HG03280 (cell line): ENCODE measurements around the gene SSNA1.
A peak's percentile ranks its signal among the peaks of the same experiment; 100 is the strongest.

Source experiments
- ATAC-seq: cut with Tn5 transposase; IDR thresholded peaks from one replicate; pipeline ENCODE4 v1.9.1; 2021; ENCODE audit warnings: mild to moderate bottlenecking, moderate library complexity; ENCODE audit not compliant: unreplicated experiment

Gene SSNA1

DNA sequence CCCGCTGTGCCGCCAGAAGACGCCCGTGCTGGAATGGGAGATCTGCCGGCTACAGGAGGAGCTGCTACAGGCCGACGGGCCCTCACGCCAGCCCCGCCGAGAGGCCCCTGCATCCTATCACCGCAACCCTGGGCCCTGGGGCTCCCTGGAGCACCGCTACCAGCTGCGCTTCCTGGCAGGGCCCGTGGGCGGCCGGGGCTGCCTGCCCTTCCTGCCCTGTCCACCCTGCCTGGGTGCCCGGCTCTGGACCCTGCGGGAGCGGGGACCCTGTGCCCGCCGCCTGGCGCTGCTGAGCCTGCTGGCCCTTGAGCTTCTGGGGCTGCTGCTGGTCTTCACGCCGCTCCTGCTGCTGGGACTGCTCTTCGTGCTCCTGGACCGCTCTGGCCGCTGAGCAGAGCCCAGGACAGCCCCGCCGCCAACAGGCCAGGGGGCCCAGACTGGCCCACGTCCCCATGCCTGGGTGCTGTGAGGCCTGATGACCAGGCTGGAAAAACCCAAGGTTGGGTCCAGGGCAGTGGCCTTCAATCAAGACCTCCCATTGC lies 29.8 kb downstream of the SSNA1 start:
- ATAC-seq: no peak

DNA sequence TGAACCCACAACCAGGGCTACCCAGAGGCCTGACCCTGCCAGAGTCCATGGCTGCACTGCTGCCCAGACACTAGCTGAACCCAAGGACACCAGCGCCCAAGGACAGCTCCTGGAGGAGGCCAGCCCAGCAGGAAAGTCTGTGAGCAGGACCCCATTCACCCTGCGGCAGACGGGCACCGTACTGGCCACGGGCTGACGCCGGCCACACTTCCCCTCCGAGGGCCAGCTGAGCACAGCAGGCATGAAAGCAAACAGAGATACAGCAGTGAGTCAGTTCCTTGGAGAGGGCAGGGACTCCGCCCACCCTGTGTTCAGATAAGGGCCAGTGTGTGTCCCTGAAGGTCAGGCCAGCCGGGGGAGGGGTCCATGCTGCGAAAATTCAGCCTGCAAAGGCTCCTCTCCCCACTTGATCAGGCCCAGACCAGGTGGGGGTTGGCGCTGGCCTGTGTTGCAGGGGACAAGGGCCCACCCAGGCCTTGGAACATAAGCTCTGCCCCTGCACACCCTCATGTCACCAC lies 30.3 kb downstream of the SSNA1 start:
- ATAC-seq: no peak

DNA sequence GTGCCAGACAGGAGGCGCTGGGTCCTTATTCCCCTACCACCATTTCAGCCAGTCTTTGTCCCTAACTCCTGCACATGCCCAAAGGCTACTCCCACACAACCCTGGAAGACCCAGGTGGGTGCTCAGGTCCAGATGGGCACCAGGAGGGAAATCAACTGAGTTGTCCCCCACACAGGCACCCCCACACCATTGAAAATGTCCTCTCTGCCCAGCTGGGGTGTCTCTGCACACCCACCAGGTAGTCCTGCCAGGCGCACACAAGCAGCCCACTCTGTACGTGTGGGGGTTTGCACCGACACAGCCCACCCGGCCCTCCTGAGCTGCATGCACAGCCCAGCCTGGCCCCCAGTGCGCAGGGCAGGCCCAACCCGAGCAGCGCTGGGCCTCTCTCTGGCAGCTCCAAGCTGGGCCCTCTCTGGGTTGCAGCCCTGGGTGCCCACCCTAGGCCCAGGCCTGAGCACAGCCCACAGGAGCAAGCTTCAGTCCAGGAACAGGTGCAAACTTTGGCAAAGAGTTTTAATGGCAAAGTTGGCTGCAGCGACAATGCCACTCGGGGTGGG lies 31.4 kb downstream of the SSNA1 start:
- ATAC-seq: no peak

DNA sequence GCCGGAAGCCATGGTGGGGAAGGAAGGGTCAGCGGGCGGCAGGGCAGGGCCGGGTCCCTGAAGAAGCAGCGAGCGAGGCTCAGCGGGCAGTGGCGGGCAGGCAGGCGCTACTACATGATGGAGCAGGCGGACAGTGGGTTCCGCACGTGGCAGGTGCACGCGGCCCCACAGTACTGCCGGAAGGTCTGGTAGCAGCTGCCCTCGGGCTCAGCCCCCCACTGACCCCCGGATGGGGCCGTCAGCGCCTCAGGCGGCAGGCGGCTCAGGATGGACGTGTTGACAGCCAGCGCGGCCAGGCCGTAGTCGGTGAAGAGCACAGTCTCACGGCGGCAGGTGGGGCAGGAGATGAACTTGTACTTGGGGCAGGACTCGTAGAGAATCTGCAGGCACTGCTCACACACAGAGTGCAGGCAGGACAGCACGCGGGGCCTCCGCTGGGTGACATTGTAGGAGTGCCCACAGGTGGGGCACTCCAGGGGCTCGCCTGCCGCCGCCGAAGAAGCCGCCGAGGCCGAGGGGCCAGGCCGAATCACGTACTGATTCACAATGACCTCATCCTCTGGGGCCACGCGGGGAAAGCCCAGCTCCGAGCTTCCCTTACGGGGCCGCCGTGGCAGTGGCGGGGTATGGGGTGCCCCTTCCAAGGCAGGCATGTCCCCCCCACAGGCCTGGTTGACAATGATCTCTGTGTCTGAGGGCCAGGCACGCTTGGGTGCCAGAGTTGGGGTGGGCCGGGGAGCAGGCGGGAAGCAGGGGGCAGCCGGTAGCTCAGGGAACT lies 32.0 kb downstream of the SSNA1 start:
- ATAC-seq: no peak

DNA sequence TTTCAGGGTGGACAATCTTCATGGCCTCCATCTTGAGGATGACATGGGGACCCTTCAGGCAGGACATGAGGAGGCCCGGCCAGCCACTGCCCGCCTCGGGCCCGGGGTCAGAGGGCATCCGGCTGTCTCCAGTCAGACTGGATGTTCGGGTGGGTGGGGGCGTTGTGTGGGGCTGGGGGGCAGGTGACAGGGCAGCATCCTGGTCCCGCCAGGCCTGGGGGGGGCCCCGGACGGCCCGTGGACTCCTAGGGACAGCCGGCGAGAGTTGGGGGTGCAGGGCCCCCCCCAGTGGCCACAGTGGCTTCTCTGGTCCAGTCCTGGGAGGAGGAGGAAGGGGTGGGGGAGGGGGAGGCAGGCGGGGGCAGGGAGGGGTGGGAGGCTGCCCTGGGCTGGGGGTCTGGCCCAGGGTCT lies 32.6 kb downstream of the SSNA1 start:
- no peak for ATAC-seq

DNA sequence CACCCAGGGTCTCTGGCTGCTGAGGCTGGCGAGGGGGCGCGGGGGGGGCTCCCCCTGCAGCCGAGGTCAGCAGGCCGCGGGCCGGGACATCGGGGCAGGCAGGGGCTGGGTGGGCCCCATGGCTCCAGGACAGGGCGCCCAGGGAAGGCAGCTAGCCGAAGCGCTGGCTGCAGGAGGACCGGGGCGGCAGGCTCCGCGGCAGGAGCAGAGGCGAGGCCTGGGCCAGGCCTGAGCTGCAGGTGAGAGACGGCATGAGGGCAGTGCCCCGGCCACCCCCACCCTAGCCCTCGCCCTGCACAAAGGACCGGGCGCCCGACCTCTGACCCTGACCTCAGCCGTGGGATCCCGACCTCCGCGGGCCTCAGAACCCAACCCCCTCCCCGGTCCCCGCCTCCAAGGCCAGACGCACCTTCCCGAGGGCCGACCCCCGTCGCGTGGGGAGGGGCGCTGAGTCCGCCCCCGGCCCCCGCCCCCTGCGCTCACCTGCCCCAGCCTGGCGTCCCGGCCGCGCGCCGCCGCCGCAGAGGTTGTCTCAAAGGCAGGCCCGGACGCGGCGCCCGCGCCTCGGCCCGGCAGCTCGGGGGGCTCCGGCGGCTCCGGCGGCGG lies 33.1 kb downstream of the SSNA1 start:
- no peak for ATAC-seq

DNA sequence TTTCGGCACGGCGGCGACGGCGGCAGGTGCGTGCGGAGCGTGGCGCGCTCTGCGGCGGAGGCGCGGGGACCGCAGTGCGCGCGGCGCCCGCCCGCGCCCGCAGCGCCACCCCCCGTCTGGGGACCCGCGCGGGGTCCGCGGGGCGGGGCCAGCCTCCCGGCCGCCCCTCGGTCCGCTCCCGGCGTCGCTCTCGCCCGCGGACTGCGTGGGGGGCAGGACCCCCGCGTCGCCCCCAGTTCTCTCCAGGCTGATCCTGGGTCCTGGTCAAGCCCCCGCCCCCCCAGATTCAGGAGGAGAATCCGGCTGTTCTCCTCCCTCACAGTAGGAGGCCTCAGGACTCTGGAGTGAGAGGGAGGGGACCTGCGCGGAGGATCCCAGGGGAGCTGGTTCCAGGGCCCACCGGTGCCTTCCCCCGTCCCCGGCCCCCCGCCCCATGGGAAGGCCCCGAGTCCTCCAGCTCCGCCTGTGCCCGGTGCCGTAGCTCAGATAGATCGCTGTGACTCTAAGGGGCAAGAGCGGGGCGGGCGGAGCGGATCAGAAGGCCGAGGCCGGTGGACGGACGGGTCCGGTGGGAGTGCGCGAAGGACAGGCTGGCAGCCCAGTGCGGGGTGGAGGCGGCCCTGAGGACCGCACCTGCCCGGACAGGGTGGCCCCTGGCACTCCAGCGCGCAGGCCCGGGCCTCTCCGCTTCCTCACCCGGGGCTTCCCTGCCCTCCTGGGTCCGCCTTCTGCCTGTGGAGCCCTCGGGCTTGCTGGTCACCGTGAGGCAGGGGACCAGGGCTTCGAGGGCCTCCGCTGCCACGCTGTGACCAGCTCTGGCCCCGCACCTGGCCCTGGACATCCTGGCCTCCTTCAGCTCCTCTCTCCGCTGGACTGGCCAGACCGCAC lies 34.0 kb downstream of the SSNA1 start, which contains the start of gene RNF208:
TSS of gene RNF208 (minus strand) at position 51 of the 888 bp plus-strand sequence. CDS start 1,028 bp downstream, outside the sequence.
- ATAC-seq: no peak

DNA sequence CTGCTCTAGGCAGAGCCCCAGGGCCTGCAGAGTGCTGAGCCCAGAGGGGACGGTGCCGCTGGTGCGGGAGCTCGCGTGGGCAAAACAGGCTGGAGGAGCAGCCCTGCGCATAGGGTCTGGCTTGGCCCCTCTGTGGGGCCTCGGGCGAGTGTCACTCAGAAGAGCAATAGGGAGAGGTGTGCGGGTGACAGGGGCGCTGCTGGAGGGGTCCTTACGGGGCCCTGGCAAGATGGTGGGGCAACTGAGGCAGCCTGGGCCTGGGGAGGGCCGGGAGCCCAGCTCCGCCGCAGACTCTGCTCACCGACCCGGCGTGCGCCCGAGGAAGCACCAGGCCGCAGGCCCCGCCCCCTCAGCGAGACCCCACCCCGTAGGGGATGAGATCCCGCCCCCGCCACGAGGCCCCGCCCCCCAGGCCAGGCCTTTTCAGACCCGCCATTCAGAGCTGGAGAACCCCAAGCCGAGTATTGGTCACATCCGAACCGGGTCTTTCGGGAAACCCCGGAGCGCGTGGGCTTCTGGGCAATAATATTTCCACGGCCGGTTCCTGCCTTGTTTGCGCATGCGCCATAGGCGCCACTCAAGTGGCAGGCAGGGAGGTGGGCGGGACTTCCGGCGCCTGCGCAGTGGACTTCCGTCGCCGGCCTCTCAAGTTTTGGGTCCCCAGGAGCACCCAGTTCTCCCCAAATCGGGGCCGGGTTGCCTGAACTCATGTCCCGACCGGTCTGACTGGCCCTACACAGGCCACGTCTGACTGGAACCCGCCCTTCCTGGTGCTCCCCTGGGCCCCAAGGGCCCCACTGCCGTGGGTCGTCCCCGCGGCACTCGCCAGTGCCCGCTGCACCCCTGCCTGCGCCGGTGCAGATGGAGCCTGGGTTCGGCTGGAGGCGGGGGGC lies 34.8 kb downstream of the SSNA1 start:
- ATAC-seq: peak; percentile 78

DNA sequence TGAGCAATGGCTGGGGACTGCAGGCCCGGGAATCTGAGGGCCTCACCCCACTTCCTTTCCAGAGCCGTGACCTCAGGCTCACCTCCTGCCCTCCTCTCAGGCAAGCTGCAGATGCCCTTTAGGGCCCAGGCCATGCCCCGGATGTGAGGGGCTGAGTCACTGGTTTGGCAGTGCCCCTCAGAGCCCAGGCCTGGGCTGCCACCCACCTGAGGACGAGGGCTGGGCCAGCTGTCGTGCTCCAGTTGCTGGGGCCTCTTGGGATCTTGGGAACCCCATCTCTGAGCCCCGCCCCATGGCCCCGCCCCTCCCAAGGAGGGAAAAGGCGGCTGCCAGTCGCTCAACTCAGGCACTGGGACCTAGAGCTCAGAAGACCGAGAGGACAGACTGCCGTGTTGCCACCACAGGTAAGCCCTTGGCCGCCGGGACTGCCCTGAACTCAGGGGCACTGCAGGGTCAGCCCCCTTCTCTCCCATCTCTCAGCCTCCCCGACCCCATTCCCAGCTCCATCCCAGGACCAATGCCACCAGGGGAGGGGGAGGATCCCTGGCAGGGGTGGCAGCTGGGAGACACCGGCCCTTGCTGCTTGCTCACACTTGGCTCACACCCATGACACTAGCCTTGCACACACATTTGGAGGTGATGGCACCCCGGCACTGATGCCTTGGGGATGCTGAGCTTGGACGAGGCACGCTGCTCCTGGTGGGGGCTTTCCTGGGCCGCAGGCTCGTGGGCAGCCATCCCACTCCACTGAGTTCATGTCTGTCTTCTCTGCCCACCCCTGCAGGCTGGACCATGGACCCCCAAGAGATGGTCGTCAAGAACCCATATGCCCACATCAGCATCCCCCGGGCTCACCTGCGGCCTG lies 36.6 kb downstream of the SSNA1 start, which contains the start of gene CYSRT1:
TSS of gene CYSRT1 (plus strand) at position 345 of the 865 bp plus-strand sequence. CDS start at position 793, 448 bp downstream.
- ATAC-seq: no peak

DNA sequence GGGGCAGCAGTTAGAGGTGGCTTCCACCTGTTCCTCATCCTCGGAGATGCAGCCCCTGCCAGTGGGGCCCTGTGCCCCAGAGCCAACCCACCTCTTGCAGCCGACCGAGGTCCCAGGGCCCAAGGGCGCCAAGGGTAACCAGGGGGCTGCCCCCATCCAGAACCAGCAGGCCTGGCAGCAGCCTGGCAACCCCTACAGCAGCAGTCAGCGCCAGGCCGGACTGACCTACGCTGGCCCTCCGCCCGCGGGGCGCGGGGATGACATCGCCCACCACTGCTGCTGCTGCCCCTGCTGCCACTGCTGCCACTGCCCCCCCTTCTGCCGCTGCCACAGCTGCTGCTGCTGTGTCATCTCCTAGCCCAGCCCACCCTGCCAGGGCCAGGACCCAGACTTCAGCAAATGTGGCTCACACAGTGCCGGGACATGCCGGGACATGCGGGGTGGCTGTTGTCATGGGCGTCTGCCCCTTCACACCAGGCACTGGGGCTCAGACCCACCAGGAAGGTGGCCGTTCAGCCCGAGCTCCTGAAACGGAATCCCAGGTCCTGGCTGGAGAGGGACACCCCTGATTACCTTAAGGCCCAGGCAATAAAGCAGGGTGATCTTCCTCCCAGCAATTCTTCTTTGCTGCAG lies 37.3 kb downstream of the SSNA1 start:
- ATAC-seq: no peak

DNA sequence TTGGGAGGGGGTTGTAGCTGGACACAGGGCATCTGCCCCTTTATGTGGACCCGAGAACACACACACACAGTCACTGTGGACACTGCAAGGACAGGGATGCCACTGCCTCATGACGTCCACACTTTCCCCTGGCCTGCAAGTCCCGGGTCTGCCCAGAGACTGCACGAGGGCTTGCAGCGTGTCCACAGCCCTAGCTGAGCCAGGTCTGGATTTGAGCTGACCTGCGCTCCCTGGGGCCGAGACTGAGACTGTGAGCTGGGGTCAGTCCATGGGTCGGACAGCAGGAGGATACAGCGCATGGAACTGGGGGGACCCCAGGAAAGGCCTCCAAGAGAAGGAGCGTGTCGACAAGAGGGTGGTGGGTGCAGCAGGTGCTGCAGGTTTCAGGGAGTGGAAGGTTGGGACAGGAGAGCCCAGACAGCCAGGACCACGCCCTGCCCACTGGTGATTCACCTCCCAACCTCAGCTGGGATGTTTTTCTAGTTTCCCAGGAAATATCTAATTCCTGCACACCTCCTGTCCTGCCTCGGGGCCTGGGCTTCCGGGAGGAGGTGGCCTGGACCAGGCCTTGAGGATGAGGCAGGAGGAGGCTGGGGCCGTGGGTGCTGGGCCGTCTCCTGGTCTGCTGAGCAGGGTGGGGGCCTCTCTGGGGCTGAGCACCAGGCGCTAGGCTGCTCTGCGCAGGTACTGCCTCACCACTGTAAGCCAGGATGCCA lies 38.0 kb downstream of the SSNA1 start:
- no peak for ATAC-seq

DNA sequence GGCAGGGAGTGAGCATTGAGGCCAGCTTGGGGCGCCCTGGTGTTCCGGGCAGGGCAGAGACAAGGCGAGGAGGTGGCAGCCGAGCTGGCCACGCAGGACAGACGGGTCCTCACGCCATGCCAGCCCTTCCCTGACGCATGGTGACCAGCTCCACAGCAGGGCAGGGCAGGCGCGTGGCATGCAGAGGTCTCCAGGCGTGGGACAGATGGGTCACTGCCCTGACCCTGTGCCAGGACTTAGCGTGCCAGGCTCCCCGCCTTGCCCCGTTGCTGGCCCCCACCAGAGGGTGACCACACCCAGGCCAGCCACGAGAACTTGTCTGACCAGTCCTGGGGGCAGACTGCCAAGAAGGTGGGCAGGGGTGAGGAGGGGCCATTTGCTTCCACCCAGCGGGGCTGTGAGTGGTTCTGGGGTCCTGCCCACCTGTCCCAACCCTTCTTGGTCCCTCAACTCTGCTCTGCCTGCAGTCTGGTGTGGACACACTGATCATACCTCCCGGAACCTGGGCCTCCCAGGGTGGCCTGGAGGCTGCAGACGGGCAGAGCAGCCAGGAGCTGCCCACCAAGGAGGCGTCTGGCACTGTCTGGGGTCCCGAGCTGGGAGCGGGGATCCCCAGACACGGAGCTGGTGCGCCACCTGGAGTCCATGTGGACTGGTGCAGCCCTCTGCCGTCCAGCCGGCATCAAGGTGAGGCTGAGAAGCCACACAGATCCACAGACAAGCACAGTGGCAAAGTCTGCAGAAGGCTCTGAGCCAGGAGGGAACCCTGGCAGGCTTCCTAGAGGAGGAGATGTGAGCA lies 38.8 kb downstream of the SSNA1 start, which contains the start of gene RNF224:
TSS of gene RNF224 (plus strand) at position 449 of the 799 bp plus-strand sequence. CDS start 834 bp downstream, outside the sequence.
- no peak for ATAC-seq

DNA sequence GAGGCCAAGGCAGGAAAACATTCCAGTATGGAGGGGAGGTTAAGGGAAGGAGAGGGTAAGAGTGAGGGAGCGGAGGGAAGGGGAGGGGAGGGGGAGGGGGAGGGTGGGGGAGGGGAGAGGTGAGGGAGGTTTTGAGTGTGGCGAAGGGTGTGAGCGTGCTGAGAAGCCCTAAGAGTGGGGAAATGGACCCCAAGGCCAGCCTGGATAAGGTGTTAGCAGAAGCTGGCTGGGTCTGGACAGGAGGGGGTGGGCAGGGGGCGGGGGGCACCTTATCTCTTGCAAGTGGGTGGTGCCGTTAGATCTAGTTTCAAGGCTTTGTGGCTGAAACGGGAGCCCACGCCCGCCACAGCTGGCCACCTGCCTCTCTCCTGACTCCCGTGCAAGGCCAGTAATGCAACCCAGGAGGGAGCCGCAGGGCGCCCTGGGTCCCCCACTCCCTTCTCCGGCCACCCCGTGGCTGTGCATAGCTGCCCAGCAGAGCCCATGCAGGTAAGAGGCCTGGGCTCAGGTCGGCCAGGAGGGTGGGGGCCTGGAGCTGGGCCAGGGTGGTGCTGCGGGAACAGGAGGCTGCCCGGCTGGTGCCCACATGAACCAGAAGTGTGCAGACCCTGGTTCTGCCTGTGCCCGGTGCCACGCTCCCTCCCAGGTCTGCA lies 39.5 kb downstream of the SSNA1 start:
- ATAC-seq: no peak

DNA sequence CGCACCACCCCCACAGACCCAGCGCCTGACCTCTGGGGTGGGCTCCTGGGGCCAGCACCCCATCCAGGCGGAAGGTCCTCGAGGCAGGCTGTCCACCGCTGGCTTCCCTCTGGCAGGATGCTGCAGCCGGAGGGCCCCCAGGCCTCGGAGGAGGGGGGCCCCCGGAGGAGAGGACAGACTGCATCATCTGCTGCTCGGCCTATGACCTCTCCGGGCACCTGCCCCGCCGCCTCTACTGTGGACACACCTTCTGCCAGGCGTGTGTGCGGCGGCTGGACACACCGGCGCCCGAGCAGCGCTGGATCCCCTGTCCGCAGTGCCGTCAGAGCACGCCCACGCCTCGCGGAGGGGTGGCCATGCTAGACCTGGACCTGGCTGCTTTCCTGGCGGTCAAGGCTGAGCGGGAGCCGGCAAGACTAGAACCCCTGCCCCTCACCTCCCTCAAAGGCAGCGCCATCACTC lies 40.1 kb downstream of the SSNA1 start:
- no peak for ATAC-seq

DNA sequence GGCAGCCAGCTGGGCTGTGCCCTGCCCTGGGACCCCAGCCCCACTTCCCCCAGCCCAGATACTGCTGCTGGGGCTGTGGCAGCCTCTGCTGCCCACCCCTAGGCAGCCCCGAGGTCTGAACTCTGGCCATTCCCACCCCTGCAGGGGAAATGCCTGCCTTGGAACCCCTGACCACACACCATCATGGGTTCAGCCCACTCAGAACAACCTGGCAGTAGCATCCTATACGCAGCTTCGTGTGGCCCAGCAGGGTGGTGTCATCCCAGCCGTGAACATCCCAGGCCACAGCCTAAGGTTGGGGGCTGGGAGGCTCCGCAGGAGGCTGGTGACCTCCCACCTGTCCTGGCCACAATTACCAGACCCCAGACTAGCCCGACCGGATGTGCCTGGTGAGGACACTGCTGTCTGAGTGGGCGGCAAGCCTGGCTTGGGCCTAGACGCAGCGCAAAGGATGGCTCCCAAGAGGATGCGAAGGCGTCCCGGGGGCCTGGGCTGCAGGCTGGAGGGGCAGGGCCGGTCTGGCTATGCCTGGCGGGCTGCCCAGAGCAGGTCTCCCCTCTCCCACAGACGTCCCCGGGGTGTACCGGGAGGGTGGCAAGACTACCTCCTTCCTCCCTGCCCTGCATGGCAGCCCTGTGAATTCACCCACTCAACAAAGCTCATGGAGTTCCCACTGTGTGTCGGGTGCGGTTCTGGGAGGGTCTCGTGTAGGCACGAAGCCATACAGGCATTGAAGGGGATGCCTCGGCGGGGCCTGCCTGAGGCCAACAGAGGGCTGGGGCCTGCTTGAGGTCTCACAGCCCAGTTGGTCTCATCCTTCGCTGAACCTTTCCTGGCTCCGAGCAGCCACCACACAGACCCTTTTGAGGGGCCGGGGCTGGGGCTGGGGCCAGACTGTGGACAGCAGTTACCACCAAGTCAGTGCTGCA lies 40.8 kb downstream of the SSNA1 start:
- ATAC-seq: no peak
